Activated CD8-positive, alpha-beta memory T cell treated with anti-CD3 and anti-CD28 coated beads, Interleukin-2, amount 50 U/mL, for 24 hours (primary cell): ENCODE measurements around the gene TTC32.

Experiments
- DNase-seq: peaks from one replicate; pipeline ENCODE4 v3.0.0-alpha.2; 2020; ENCODE audit errors: extremely low read depth

TTC32 gene

GRCh38 chr2:19850056-19851050 lies 51.4 kb downstream of the TTC32 start:
- no peak for DNase-seq

DNA sequence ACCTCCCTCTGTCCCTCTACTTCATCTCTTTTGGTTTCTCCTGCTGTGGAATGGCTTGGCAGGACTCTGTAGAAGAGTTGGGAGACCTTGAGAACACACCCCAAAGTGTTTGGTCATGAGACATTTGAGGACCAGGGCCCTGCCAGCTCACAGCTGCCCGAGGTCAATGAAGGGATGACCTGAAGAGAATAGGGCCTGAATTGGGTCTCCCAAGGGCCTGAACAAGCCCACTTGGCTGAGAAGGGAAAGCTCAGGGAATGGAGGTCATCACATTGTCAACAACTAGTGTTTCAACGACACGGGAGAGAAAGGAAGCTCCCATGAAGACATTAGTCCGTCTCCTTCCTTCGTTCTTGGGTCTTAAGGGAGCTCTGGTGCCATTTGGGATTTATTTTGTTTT lies 52.8 kb downstream of the TTC32 start:
- DNase-seq: no peak

- no peak for DNase-seq
Observed at GRCh38 chr2:19848029-19848750, 53.6 kb downstream of the TTC32 start.

DNA sequence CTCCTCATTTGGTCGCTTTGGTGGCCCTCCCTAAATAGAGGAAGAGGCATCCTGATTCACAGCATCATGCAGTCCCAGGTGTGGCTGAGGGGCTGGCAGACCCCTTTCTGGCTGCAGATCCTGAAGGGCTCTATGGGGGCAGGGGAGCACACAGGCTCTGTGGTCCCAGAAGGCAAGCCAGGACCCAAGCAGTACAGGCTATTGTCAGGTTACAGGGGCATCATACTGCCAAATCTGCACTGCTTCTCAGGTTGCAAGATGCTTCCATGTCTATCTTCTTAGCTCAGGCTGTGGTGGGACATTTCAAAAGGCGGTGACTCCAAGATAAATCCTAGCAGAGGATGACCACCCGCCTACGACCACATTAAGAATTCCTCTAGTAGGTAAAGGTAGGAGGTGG lies 54.3 kb downstream of the TTC32 start:
- no peak for DNase-seq
